Right kidney (tissue), 1 donor: ENCODE results near the gene ASPHD1.
"Not testable (repeated sequence)": the region's sequence is repeated elsewhere in the genome, so short reads cannot be mapped to it uniquely, and the experiment has no call there.

ENCODE experiments used
- DNase-seq: peaks from one replicate; pipeline ENCODE4 v3.0.0-alpha.2; 2016

The ASPHD1 gene

GRCh38 chr16:29877266-29877961, 22.9 kb upstream of the ASPHD1 start:
- DNase-seq, result no peak

- no peak for DNase-seq
Observed at GRCh38 chr16:29878172-29878571, 22.1 kb upstream of the ASPHD1 start.

GRCh38 chr16:29881050-29881449, 19.2 kb upstream of the ASPHD1 start:
- no peak for DNase-seq

- DNase-seq, result no peak
Observed at GRCh38 chr16:29883987-29884386, 16.3 kb upstream of the ASPHD1 start.

GRCh38 chr16:29889372-29889771, 10.9 kb upstream of the ASPHD1 start:
- not testable (repeated sequence) for DNase-seq

GRCh38 chr16:29891525-29892457, 8.5 kb upstream of the ASPHD1 start:
- no peak for DNase-seq

GRCh38 chr16:29892458-29892813, 7.9 kb upstream of the ASPHD1 start:
- DNase-seq, result no peak

- DNase-seq, result no peak
Observed at GRCh38 chr16:29893553-29893952, 6.7 kb upstream of the ASPHD1 start.

- DNase-seq, result no peak
Observed at GRCh38 chr16:29894352-29894751, 5.9 kb upstream of the ASPHD1 start.

GRCh38 chr16:29896841-29897240, 3.4 kb upstream of the ASPHD1 start:
- DNase-seq, result no peak

- DNase-seq, result no peak
Observed at GRCh38 chr16:29897333-29897732, 3.0 kb upstream of the ASPHD1 start.

- peak; percentile 24 for DNase-seq
Observed at GRCh38 chr16:29898135-29898803, 2.0 kb upstream of the ASPHD1 start.

GRCh38 chr16:29898804-29899515, 1.3 kb upstream of the ASPHD1 start:
- DNase-seq, result no peak

GRCh38 chr16:29899516-29900101, 679 bp upstream of the ASPHD1 start, which contains the start of gene SEZ6L2:
SEZ6L2 (minus strand) TSS chr16:29899550; CDS start chr16:29899019, 531 bp downstream.
- no peak for DNase-seq

GRCh38 chr16:29900888-29901606, 759 bp downstream of the ASPHD1 start:
- no peak for DNase-seq

- no peak for DNase-seq
Observed at GRCh38 chr16:29901607-29901945, 1.3 kb downstream of the ASPHD1 start.

- DNase-seq, result no peak
Observed at GRCh38 chr16:29903590-29903989, 3.3 kb downstream of the ASPHD1 start.

GRCh38 chr16:29904947-29905346, 4.7 kb downstream of the ASPHD1 start:
- DNase-seq, result no peak

- DNase-seq, result no peak
Observed at GRCh38 chr16:29905668-29906067, 5.4 kb downstream of the ASPHD1 start.

- no peak for DNase-seq
Observed at GRCh38 chr16:29906520-29907244, 6.4 kb downstream of the ASPHD1 start.

GRCh38 chr16:29907973-29908372, 7.7 kb downstream of the ASPHD1 start:
- no peak for DNase-seq
